Measurements from ENCODE around the gene ACTR2. TPM values are rescaled to one million over a fixed set of nuclear protein-coding genes. Genes with fewer than 3 reads are reported as not detected.

Gene ACTR2
- total RNA-seq, 2 donors from 2014 or later = 254 to 256 TPM

GRCh38 chr2:65313126-65313953 is 85.7 kb downstream of the ACTR2 start:
- H3K9me3 Mint-ChIP-seq = no peaks in the 10 kb centered on the region
- no peak overlapping the region for H3K27ac Mint-ChIP-seq
- Histone ChIP-seq H3K4me3 (ENCODE audit: low read length) (no peak overlapping the region), H3K27me3 (ENCODE audit: control insufficient read depth, insufficient read depth, low read length, poor library complexity, severe bottlenecking) (no peaks in the 10 kb centered on the region), H3K36me3 (ENCODE audit: control insufficient read depth, insufficient read depth, low read length) (peaks cover 94% of the 10 kb centered on the region), H3K9me3 (ENCODE audit: control insufficient read depth, low read length) (no peaks in the 10 kb centered on the region), H3K27ac (ENCODE audit: low read depth, low read length) (no peak overlapping the region), H3K9ac (ENCODE audit: extremely low read depth, low read length, poor library complexity, severe bottlenecking) (no peak overlapping the region), H3K4me1 (ENCODE audit: control insufficient read depth, insufficient read depth, low read length) (no peaks in the 10 kb centered on the region)
- H3K4me3 Mint-ChIP-seq = no peak overlapping the region
- DNase-seq = no peak
- 95 to 98% methylated on average over 46 to 52 of the region's 52 CpGs for WGBS, 2 experiments (ENCODE audit: insufficient coverage in 1 of 2, insufficient read length in 1 of 2)
- TF ChIP-seq CTCF (conservative IDR thresholded peaks at IDR 0.05) = no peak
- H3K36me3 Mint-ChIP-seq (ENCODE audit: low read depth) = peaks cover 73% of the 10 kb centered on the region
- no peaks in the 10 kb centered on the region for H3K27me3 Mint-ChIP-seq (ENCODE audit: insufficient read depth)
- H3K4me1 Mint-ChIP-seq = no peaks in the 10 kb centered on the region

DNA sequence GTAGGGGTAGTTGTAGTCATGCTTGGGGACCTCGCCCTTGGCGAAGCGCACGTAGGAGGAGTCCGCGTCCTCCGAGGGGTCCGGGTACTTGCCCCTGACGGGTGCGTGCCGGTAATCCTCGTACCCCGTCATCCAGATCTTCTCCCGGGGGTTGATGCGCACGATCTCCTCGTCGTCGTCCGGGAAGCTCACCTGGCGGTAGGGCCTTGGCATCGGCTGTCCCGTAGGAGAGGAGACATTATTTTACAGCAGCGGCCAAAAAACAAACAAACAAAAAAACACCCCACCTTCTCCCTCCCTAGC is 86.3 kb downstream of the ACTR2 start:
- 95 to 98% methylated on average over 22 to 24 of the region's 24 CpGs for WGBS, 2 experiments (ENCODE audit: insufficient coverage in 1 of 2, insufficient read length in 1 of 2)
- DNase-seq = no peak
- Histone ChIP-seq H3K4me3 (ENCODE audit: low read length) (no peak overlapping the region), H3K27ac (ENCODE audit: low read depth, low read length) (no peak overlapping the region), H3K4me1 (ENCODE audit: control insufficient read depth, insufficient read depth, low read length) (no peaks in the 10 kb centered on the region), H3K36me3 (ENCODE audit: control insufficient read depth, insufficient read depth, low read length) (peaks cover 91% of the 10 kb centered on the region), H3K9me3 (ENCODE audit: control insufficient read depth, low read length) (no peaks in the 10 kb centered on the region), H3K27me3 (ENCODE audit: control insufficient read depth, insufficient read depth, low read length, poor library complexity, severe bottlenecking) (no peaks in the 10 kb centered on the region), H3K9ac (ENCODE audit: extremely low read depth, low read length, poor library complexity, severe bottlenecking) (no peak overlapping the region)
- Mint-ChIP-seq H3K27me3 (ENCODE audit: insufficient read depth) (no peaks in the 10 kb centered on the region), H3K4me1 (no peaks in the 10 kb centered on the region), H3K36me3 (ENCODE audit: low read depth) (peaks cover 72% of the 10 kb centered on the region), H3K9me3 (no peaks in the 10 kb centered on the region), H3K4me3 (no peak overlapping the region), H3K27ac (no peak overlapping the region)
- TF ChIP-seq CTCF (conservative IDR thresholded peaks at IDR 0.05) = no peak

GRCh38 chr2:65314801-65315441 is 87.3 kb downstream of the ACTR2 start:
- Histone ChIP-seq H3K27ac (ENCODE audit: low read depth, low read length) (no peak overlapping the region), H3K27me3 (ENCODE audit: control insufficient read depth, insufficient read depth, low read length, poor library complexity, severe bottlenecking) (no peaks in the 10 kb centered on the region), H3K36me3 (ENCODE audit: control insufficient read depth, insufficient read depth, low read length) (peaks cover 92% of the 10 kb centered on the region), H3K4me3 (ENCODE audit: low read length) (no peak overlapping the region), H3K4me1 (ENCODE audit: control insufficient read depth, insufficient read depth, low read length) (no peaks in the 10 kb centered on the region), H3K9me3 (ENCODE audit: control insufficient read depth, low read length) (no peaks in the 10 kb centered on the region), H3K9ac (ENCODE audit: extremely low read depth, low read length, poor library complexity, severe bottlenecking) (no peak overlapping the region)
- H3K36me3 Mint-ChIP-seq (ENCODE audit: low read depth) = peaks cover 75% of the 10 kb centered on the region
- H3K27me3 Mint-ChIP-seq (ENCODE audit: insufficient read depth) = no peaks in the 10 kb centered on the region
- WGBS, 2 experiments (ENCODE audit: insufficient coverage in 1 of 2, insufficient read length in 1 of 2) = 96 to 98% methylated on average over 7 to 8 of the region's 8 CpGs
- no peaks in the 10 kb centered on the region for H3K4me1 Mint-ChIP-seq
- no peaks in the 10 kb centered on the region for H3K9me3 Mint-ChIP-seq
- no peak for DNase-seq
- no peak for TF ChIP-seq CTCF (conservative IDR thresholded peaks at IDR 0.05)
- H3K27ac Mint-ChIP-seq = no peak overlapping the region
- H3K4me3 Mint-ChIP-seq = no peak overlapping the region
